ENCODE measurements around the gene NPAS3.

Gene NPAS3

DNA sequence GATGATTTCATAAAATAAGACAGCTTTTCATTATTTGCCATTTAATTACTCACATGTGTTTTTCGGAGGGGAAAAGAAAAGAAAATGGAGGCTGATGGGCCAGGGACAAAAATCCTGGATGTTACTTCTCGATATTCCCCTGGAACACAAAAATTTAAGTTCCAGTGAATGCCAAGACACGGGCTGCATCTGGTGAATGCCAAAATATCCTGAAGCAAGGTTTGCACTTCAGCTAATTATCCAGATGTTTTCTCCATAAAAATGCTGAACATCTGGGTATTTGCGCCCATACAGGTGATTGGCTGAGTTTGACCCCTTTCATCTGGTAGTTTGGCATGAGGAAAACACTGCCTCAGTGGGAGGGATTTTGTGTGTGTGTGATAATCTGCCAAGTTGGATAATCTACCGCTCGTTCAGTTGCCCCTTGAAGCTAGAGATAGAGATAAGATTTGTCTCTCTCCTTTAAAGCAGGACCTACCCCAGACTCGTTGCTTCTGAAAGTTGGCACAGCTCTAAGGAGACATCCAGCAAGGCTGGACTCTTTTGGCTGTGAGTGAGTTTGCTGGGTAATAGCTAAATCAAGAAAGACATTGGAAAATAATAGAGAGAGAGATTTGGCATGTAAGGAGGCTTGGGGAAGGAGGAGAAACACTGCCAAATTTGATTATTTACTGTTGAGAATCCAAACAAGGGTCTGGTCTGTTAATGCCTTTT, 622.2 kb downstream of the NPAS3 start:
- no peak for DNase-seq (ENCODE audit: low read depth, low spot score)
- no CpG with 5 or more reads among the region's 7 CpGs for WGBS (ENCODE audit: insufficient coverage, insufficient read length)
- no peaks in the 10 kb centered on the region for H3K36me3 ChIP-seq (ENCODE audit: control insufficient read depth, insufficient read depth, low read length)
- H3K4me1 ChIP-seq (ENCODE audit: control insufficient read depth, insufficient read depth, low read length), result no peaks in the 10 kb centered on the region
- no peaks in the 10 kb centered on the region for H3K27me3 ChIP-seq (ENCODE audit: control insufficient read depth, insufficient read depth, low read length)
- H3K27ac ChIP-seq (ENCODE audit: low read length), result no peak overlapping the region
- no peak overlapping the region for H3K4me3 ChIP-seq (ENCODE audit: low read length)
- H3K9me3 ChIP-seq (ENCODE audit: control insufficient read depth, insufficient read depth, low read length), result no peaks in the 10 kb centered on the region

DNA sequence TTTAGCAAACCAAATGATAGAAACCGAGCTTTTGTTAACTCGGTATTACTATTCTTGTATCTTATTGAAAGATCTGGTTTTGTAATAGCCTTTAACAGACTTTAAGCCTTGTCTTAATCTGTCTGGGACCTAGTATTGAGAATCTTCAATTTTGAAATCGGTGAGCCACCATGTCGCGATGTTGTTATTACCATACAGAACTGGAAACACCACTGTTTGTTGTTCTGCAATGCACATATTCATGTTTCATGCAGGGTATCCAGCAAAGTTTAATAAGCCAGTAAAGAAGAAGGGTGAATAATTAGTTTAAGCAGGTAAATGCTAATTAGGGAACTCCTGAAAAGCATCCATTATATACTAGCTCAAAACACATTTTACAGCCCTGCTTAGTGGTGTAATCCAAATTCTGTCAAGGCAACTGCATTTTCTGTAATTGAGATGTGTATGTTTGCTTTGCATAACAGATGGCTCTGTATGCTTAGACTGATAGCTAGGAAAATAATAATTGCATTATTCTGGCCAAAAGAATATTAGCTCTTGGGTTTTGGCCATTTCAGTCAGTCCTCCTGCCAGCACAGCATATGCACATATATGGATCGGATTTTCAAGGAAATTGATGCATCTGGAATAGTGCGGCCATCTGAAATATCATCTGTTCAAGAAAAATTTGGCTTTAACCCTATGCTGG, 623.0 kb downstream of the NPAS3 start:
- Histone ChIP-seq H3K9me3 (ENCODE audit: control insufficient read depth, insufficient read depth, low read length) (no peaks in the 10 kb centered on the region), H3K27ac (ENCODE audit: low read length) (no peak overlapping the region), H3K27me3 (ENCODE audit: control insufficient read depth, insufficient read depth, low read length) (no peaks in the 10 kb centered on the region), H3K4me1 (ENCODE audit: control insufficient read depth, insufficient read depth, low read length) (no peaks in the 10 kb centered on the region), H3K4me3 (ENCODE audit: low read length) (no peak overlapping the region), H3K36me3 (ENCODE audit: control insufficient read depth, insufficient read depth, low read length) (no peaks in the 10 kb centered on the region)
- WGBS (ENCODE audit: insufficient coverage, insufficient read length), result no CpG with 5 or more reads among the region's 7 CpGs
- DNase-seq (ENCODE audit: low read depth, low spot score), result no peak

DNA sequence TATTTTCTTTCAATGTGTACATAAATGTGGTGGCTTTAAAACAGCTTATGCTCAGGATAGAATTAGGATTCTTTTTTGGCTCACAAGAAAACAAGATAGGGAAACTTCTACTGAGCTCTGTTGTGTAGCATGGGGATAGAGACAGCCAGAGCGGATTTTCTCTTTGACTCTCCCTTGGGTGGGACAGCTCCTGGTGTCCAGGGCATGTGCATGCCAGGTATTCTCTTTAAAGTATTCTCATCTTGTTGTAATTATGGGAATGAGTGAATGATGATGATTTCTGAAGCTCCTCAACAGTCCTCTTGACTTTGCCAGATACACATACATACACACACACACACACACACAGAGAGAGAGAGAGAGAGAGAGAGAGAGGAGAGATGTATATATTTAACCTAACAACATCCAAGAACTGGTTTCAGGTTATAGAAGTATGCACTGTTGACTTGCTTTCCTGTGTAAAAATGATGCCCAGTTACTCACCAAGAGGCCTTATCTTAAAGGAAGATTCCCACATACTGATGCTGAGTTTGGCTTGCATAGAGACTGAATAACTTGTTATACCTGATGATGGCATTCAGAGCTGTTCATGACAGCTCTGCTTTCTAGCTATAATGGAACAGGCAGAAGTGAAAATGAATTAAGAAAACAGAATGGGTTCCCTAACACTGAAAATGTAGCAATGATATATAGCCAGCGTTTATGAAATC, 624.7 kb downstream of the NPAS3 start:
- no peaks in the 10 kb centered on the region for H3K4me1 ChIP-seq (ENCODE audit: control insufficient read depth, insufficient read depth, low read length)
- H3K9me3 ChIP-seq (ENCODE audit: control insufficient read depth, insufficient read depth, low read length), result no peaks in the 10 kb centered on the region

DNA sequence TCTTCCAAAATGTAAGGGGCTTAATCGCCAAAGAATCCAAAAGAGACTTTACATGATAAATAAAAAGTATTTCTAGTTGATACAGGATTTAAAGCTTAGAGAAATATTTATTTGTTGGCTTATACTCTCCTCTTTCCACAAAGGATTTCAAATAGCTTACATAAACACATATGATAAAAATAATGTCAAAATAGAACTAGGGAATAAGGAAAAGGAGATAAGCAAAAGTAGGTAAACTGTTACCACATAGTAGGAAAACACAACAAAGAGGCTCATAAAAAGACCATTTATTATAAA, 625.2 kb downstream of the NPAS3 start:
- Histone ChIP-seq H3K4me1 (ENCODE audit: control insufficient read depth, insufficient read depth, low read length) (no peaks in the 10 kb centered on the region), H3K9me3 (ENCODE audit: control insufficient read depth, insufficient read depth, low read length) (no peaks in the 10 kb centered on the region), H3K4me3 (ENCODE audit: low read length) (no peak overlapping the region), H3K27me3 (ENCODE audit: control insufficient read depth, insufficient read depth, low read length) (no peaks in the 10 kb centered on the region), H3K27ac (ENCODE audit: low read length) (no peak overlapping the region), H3K36me3 (ENCODE audit: control insufficient read depth, insufficient read depth, low read length) (no peaks in the 10 kb centered on the region)
- WGBS (ENCODE audit: insufficient coverage, insufficient read length), result no CpG with 5 or more reads among the region's 1 CpG
- DNase-seq (ENCODE audit: low read depth, low spot score), result no peak

More for the DNA sequence above, 624.7 kb downstream of the NPAS3 start:
- no peak for DNase-seq (ENCODE audit: low read depth, low spot score)
- Histone ChIP-seq H3K27ac (ENCODE audit: low read length) (no peak overlapping the region), H3K4me3 (ENCODE audit: low read length) (no peak overlapping the region), H3K36me3 (ENCODE audit: control insufficient read depth, insufficient read depth, low read length) (no peaks in the 10 kb centered on the region), H3K27me3 (ENCODE audit: control insufficient read depth, insufficient read depth, low read length) (no peaks in the 10 kb centered on the region)
- no CpG with 5 or more reads among the region's 2 CpGs for WGBS (ENCODE audit: insufficient coverage, insufficient read length)

DNA sequence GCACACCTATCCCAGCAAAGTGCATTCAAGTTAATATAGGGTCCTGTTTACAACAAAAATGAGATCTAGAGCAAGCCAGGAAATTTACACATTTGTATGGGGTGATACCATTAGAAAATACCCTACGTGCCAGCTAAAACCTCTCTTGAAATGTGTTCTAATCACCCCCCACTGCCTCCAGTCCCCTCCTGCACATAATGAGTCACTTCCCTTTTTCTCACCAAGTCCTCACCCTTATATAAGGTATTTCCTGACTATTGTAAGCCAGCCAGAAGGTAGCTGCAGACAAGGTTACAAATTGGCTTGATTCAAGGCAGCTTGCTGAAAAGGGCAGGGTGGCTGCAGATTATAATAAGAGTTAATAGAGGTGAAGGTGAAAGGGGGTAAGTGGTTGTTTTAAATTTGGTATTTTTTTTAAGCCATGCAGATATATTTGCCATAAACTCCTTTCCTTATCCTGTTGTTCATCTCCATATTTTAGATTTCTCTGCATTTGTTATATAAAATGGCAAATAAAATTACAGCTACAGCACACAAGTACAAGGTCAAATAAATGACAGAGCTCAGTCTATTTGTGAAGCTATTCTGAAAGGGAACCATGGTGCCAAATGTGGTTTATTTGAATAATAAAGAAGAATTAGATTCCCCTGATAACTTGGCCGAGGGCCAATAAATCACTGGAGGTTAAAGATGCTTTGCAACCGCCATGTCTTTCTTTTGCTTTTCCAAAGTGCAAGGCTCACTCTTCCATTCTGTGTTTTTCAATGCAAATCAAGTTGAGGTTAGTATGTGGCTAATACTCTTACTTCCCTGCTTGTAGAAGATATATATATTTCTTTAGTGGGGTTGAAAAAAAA, 626.3 kb downstream of the NPAS3 start:
- H3K9me3 ChIP-seq (ENCODE audit: control insufficient read depth, insufficient read depth, low read length), result no peaks in the 10 kb centered on the region
- H3K4me1 ChIP-seq (ENCODE audit: control insufficient read depth, insufficient read depth, low read length), result no peaks in the 10 kb centered on the region
- no peak overlapping the region for H3K4me3 ChIP-seq (ENCODE audit: low read length)
- WGBS (ENCODE audit: insufficient coverage, insufficient read length), result no CpG with 5 or more reads among the region's 3 CpGs
- no peak overlapping the region for H3K27ac ChIP-seq (ENCODE audit: low read length)
- H3K36me3 ChIP-seq (ENCODE audit: control insufficient read depth, insufficient read depth, low read length), result no peaks in the 10 kb centered on the region
- H3K27me3 ChIP-seq (ENCODE audit: control insufficient read depth, insufficient read depth, low read length), result no peaks in the 10 kb centered on the region
- no peak for DNase-seq (ENCODE audit: low read depth, low spot score)

DNA sequence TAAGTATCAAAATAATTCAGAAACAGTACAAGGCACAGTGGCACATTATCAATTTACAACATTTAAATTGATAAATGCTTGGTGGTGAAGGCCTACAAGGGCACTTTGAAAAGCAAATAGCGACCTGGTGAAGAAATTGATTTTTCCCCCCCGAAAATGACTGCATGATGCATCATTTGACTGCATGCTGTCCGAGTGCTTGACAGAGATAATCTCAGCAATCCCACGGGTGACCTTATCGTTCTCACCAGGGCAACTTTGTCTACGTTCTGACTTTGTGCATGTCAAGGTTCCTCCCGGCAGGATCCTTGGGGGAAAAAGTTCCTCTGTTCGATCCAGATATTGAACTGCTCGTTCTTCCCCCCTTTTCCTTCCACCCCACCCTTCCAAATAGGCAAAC, 627.4 kb downstream of the NPAS3 start:
- Histone ChIP-seq H3K36me3 (ENCODE audit: control insufficient read depth, insufficient read depth, low read length) (no peaks in the 10 kb centered on the region), H3K27me3 (ENCODE audit: control insufficient read depth, insufficient read depth, low read length) (no peaks in the 10 kb centered on the region), H3K27ac (ENCODE audit: low read length) (no peak overlapping the region), H3K4me1 (ENCODE audit: control insufficient read depth, insufficient read depth, low read length) (no peaks in the 10 kb centered on the region; the same call in 1 of the 2 replicates), H3K9me3 (ENCODE audit: control insufficient read depth, insufficient read depth, low read length) (no peaks in the 10 kb centered on the region), H3K4me3 (ENCODE audit: low read length) (no peak overlapping the region)
- no CpG with 5 or more reads among the region's 9 CpGs for WGBS (ENCODE audit: insufficient coverage, insufficient read length)
- no peak for DNase-seq (ENCODE audit: low read depth, low spot score)

DNA sequence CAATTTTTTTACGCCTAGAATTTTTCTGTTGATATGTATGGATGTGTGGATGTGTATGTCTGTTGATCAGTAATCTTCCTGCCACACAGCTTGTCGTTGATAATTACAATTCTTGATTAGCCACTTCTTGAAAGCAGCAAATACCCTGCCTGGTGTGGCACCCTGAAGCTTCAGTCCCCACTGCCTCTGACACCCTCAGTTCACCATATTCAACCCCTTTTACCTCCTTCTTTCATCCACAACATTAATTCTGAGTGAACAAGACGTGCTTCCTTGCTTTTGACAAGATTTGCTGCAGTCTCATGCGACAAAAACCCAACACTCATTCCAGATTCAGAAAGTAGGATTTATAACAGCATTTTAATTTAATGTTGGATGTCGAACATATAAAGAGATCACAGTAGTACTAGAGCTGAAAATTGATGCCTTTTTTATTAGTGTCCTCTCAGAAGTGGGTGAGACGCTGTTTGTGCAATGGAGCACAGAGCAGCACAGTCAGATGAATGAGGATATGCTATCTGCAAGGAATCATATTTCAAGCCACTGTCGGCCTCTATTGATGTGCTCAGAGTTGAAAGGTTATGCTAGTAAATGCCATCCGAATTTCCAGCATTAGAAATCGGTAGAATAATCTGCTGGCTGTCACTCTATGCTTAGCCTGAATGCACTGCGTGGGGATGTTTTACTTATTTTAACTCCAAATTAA, 628.5 kb downstream of the NPAS3 start:
- H3K27ac ChIP-seq (ENCODE audit: low read length), result no peak overlapping the region
- H3K36me3 ChIP-seq (ENCODE audit: control insufficient read depth, insufficient read depth, low read length), result no peaks in the 10 kb centered on the region
- DNase-seq (ENCODE audit: low read depth, low spot score), result no peak
- no CpG with 5 or more reads among the region's 10 CpGs for WGBS (ENCODE audit: insufficient coverage, insufficient read length)
- no peaks in the 10 kb centered on the region for H3K27me3 ChIP-seq (ENCODE audit: control insufficient read depth, insufficient read depth, low read length)
- no peak overlapping the region for H3K4me3 ChIP-seq (ENCODE audit: low read length)
- no peaks in the 10 kb centered on the region; the same call in 1 of the 2 replicates for H3K4me1 ChIP-seq (ENCODE audit: control insufficient read depth, insufficient read depth, low read length)
- H3K9me3 ChIP-seq (ENCODE audit: control insufficient read depth, insufficient read depth, low read length), result no peaks in the 10 kb centered on the region

DNA sequence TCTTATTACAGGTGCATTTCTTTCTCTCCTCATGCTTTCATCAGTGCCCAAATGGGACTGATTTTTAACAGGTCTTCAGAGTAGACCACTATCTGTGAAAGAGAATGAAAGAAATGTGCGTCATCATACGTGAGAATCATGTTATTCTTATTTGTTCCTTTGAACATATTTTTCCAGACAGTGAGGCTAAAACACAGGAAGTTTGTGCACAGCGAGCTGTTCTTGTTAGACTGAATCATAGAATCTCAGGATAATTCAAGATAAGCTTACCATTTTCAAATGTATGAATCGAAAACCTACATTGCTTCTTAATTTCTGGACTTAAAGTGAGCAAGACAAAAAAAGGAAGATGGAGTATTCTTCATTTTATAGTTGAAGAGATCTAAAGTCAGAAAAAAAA, 629.1 kb downstream of the NPAS3 start:
- no peak for DNase-seq (ENCODE audit: low read depth, low spot score)
- no peaks in the 10 kb centered on the region for H3K9me3 ChIP-seq (ENCODE audit: control insufficient read depth, insufficient read depth, low read length)
- no peak overlapping the region for H3K27ac ChIP-seq (ENCODE audit: low read length)
- no CpG with 5 or more reads among the region's 4 CpGs for WGBS (ENCODE audit: insufficient coverage, insufficient read length)
- H3K36me3 ChIP-seq (ENCODE audit: control insufficient read depth, insufficient read depth, low read length), result no peaks in the 10 kb centered on the region
- no peak overlapping the region for H3K4me3 ChIP-seq (ENCODE audit: low read length)
- H3K4me1 ChIP-seq (ENCODE audit: control insufficient read depth, insufficient read depth, low read length), result no peaks in the 10 kb centered on the region; the same call in 1 of the 2 replicates
- no peaks in the 10 kb centered on the region for H3K27me3 ChIP-seq (ENCODE audit: control insufficient read depth, insufficient read depth, low read length)

DNA sequence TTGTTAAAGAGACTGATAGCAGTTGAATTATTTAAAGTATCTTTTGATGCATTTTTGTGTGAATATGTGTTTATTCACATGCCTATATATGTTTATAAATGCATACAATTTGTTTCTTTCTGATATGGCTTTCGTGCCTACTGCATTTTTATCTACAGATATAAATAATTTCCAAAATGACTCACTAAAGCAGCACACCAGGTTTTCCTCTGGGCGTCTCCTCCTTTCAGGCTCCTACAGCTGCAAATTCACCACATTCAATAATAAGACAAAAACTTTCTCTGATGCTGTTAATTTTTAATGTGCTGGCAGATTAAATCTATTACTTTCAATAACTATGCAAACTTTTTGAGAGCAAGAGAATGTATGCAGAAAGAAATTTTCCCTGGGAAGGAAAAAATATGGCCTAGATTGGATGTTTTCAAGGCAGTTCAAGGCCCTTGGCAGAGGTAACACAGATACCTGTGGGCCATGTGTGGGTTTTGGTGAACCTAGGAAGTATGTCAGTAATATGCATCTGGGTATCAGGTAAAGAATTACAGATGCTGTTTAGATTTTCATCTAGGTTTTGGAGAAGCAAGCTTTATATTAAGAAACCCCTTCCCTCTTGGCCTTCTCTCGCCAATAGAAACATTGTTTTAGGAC, 630.4 kb downstream of the NPAS3 start:
- no peak for DNase-seq (ENCODE audit: low read depth, low spot score)
- Histone ChIP-seq H3K4me3 (ENCODE audit: low read length) (no peak overlapping the region), H3K36me3 (ENCODE audit: control insufficient read depth, insufficient read depth, low read length) (no peaks in the 10 kb centered on the region), H3K4me1 (ENCODE audit: control insufficient read depth, insufficient read depth, low read length) (no peaks in the 10 kb centered on the region; the same call in 1 of the 2 replicates), H3K9me3 (ENCODE audit: control insufficient read depth, insufficient read depth, low read length) (no peaks in the 10 kb centered on the region), H3K27me3 (ENCODE audit: control insufficient read depth, insufficient read depth, low read length) (no peaks in the 10 kb centered on the region), H3K27ac (ENCODE audit: low read length) (no peak overlapping the region)
- WGBS (ENCODE audit: insufficient coverage, insufficient read length), result no CpG with 5 or more reads among the region's 3 CpGs
